NCI-H2227 treated with DMSO at 0.1 percent for 48 hours (cell line): ENCODE data around the gene HDGFL2.
"Not testable (repeated sequence)": the region's sequence is repeated elsewhere in the genome, so short reads cannot be mapped to it uniquely, and the experiment has no call there.

Source experiments
- DNase-seq: peaks from one replicate; lab custom pipeline; 2025; lab: John Stamatoyannopoulos, UW

Gene HDGFL2

DNA sequence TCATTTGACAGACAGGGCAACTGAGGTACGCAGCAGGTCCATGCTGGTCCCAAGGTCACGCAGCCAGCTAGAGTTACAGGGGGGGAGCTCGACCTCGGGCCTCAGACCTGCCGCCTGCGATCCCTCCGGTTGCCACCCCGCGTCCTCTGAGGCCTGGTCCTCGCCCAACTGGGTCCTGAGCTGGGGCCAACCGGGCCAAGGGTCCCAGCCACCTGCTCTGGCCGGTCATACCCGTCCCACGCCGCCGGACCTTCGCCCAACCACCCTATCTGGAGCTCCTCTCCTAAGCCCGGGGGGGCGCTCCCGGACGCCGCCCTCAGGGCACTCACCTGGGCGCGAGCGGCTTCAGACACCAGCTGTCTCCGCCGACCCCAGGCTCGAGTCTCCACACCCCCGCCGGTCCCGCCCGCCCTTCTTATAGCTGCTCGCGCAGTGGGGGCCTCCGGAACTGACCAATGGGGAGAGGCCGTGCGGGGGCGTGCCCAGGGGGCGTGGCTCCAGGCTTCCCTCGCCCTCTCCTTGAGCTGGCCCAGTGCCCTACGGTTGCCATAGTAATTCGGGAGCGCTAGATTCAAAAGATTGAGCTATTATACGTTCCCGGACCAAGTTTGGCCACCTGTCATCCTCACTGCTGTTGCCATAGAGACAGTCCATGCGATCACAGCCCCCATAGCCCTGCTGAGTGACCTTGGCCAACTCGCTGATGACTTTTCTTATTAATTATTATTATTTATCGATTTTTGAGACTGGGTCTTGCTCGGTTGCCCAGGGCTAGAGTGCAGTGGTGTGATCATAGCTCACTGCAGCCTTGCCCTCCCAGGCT is 63.0 kb downstream of the HDGFL2 start, which contains the start of gene PLIN5:
Gene PLIN5, minus strand, starts transcription at position 389 of the 823 bp plus-strand sequence. CDS start 1,150 bp downstream, outside the sequence.
- peak; percentile 90 for DNase-seq

DNA sequence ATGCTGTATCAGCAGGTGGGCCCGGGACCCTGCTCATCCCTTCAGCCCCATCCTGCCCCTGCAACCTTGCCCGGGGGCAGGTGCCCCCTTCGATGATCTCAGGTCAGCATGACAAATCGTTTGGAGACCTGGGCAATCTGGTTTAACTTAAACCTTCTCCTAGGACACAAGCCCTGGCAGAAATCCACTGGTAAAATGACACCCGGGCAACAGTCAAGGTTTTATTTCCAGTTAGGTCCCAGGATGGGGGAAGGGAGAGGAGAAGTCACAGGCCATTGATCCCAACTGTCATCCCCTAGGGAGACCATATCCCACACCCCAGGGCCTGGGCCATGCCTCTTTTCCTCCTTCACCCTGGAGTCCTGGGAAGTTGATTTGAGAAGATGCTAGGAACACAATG is 64.7 kb downstream of the HDGFL2 start:
- DNase-seq, result no peak

- DNase-seq, result no peak
Observed at GRCh38 chr19:4537953-4538600, 66.0 kb downstream of the HDGFL2 start.

DNA sequence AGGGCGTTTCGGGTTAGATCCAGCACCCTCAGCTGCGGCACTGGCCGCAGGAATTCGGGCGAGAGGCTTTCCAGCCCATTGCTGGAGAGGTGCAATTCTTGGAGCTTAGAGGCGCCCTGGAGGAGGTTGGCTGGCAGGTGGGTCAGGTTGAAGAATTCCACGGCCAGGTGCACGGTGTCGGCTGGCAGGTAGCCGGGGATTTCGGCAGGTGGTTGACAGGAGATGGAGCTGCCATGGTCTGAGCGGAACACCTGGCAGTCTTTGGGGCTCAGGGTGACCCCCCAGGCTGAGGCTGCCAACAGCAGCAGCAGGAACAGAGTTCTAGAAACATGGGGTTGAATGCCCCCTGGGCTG is 66.5 kb downstream of the HDGFL2 start:
- DNase-seq, result no peak

DNA sequence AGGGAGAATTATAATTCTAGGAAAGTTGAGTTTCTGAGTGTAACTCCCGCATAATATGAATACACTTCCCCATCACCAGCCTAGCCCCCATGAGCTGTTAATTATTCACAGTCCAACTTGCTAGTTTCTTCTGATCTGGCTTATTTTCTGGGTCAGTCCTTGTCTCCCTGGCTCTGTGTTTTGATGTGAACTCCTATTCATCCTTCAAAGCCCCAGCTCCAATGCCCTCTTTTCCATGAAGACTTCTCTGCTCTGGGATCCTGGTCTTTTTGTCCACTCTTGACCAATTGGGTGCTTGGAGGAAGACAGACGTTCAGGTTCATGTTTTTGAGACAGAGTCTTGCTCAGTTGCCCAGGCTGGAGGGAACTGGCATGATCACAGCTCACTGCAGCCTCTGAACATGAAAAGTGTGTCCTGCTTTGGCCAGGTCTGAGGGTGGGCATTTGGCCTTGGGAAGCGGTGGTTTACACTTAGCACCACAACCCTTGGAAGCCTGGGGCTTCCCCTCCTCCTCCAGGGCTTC is 67.1 kb downstream of the HDGFL2 start:
- DNase-seq, result no peak

DNA sequence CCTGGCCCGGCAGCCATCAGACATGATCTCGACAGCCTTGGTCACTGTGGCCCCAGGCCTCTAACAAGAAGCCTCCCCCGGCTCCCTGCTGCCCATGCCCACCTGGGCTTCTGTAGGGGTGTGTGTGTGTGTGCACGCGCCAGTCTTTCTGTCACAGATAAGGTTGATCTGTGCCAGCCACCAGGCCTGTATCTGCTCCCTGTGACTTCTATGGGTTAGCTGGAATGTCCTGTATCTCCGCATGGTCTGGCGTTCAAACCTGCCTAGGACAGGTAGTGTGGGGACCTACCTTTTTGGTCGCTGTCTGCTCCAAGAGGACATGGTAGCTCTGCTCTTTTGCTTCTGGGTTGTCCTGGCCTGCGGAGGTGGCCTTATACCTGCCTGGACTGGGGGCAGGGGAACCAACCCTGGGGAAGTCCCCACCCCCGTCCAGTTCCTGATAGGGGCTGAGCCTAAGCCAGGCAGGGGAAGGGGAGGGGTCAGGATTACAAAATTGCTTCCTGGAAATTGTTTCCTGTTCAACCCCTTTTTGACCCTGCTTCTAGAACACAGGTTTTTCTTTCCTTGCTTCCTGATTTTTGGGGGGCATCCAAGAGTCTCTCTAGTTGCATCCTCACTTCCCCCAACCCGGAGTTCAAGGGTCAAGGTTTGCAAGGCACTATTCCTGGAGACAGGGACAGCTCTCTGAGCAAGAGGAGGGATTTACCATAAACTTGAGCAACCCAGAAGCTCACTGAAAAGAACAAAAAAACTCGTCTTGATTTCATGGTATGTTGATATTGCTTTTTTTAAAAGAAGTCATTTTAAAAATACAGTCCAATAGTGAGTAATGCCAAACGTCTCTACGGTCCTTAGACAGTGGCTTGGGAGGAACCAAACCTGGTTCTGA is 67.8 kb downstream of the HDGFL2 start, which contains the start of gene LRG1:
Gene LRG1, minus strand, starts transcription at position 344 of the 889 bp plus-strand sequence. Its CDS starts 23 bp downstream, at position 321.
- DNase-seq, result no peak

DNA sequence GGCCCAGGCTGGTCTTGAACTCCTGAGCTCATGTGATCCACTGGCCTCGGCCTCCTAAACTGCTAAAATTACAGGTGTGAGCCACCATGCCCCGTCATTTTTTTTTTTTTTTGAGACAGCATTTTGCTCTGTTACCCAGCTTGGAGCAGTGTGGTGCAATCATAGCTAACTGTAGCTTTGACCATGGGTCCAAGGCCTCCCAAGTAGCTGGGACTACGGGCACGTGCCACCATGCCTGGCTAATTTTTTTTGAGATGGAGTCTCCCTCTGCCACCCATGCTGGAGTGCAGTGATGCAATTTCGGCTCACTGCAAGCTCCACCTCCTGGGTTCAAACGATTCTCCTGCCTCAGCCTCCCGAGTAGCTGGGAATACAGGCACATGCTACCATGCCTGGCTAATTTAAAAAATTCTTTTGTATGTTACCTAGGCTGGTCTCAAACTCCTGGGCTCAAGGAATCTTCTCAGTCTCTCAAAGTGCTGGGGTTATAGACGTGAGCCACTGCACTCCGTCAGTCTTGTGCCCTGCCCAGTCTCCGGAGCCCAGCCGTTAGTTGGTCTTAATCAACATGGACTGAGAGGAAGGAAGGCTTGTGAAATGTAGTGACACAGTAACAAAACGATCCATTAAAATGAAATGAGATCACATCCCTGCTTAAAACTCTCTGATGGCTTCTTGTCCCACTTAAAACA is 69.2 kb downstream of the HDGFL2 start:
- no peak for DNase-seq

GRCh38 chr19:4541806-4542145 is 69.7 kb downstream of the HDGFL2 start:
- DNase-seq, result not testable (repeated sequence)

DNA sequence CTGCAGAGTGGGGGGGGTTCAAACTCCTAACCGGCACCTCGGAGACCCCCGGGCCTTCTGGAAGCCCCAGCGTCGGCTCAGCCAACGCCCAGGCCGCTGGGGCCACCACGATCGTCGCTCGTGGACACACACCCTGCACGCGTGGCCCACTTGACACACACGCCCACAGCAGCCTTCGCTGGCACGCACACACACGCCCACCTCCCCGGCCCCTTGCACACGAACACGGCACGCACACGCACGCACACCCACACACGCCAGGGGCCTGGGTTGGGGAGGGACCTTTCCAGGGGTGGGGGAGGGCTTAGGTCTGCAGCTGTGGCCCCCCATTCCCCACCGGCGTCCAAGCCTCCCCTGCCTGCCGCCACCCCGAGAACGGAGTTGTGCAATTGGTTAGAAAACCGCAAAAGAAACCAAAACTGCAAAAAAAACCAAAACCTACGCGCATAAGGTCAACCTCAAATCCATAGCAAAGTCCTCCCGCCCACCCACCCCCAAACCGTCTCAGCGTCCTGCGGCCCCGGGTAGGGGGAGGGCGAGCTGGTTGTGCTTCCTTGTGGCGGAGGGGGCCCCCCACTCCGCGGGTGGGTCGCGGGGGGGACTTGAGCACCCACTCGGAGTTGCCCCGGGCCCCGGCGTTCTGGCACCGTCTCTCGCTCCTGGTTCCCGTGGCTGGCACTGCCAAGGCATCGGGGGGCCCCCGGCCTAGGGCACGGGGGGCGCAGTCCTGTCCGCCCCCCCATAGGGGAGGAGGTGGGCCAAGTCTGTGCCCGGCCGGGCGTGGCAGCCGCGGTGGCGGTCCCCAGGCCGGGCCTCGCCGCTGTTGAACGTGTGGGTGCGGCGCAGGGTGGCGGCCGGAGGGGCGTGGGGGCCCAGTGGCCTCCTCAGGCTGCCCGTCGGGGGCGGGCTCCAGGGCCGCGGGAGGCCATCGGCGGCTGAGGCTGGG is 71.1 kb downstream of the HDGFL2 start:
- DNase-seq, result no peak

DNA sequence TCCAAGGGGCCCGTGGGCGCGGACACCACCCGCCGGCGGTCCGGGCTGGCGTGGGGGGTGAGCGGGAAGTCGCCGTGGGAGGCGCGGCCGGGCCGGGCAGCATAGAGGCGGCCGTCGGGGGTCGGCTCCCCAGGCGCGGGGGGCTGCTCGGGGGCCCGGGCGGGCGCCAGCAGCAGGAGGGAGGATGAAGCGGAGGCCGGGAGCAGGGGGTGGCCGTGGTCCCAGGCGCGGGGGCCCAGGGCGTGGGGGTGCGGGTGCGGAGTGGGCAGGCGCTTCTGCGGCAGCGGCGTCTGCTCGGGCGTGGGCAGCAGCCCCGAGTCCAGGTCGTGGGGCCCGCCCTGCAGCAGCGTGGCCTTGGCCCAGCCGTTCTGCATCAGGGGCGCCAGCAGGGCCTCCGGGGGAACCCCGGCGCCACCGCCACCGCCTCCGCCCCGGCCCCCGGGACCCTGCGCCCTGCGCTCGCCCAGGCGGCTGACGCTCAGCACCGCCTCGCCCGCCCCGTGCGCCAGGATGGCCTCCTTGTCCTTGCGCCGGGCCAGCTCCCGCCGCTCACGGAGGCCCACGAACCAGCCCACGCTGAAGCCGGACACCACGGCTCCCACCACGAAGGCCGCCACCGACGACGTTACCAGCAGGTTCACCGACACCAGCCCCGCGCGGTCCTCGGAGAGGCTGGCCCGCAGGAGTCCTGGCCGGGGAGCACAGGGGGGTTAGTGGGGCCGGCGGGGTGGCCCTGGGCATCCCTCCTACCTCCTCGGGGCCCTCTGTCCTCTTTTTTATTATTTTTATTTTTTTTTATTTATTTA is 71.9 kb downstream of the HDGFL2 start:
- DNase-seq, result no peak

- DNase-seq, result no peak
Observed at GRCh38 chr19:4547303-4548237, 75.5 kb downstream of the HDGFL2 start.

- DNase-seq, result no peak
Observed at GRCh38 chr19:4548238-4548584, 76.1 kb downstream of the HDGFL2 start.

- DNase-seq, result no peak
Observed at GRCh38 chr19:4550018-4550417, 77.9 kb downstream of the HDGFL2 start.

DNA sequence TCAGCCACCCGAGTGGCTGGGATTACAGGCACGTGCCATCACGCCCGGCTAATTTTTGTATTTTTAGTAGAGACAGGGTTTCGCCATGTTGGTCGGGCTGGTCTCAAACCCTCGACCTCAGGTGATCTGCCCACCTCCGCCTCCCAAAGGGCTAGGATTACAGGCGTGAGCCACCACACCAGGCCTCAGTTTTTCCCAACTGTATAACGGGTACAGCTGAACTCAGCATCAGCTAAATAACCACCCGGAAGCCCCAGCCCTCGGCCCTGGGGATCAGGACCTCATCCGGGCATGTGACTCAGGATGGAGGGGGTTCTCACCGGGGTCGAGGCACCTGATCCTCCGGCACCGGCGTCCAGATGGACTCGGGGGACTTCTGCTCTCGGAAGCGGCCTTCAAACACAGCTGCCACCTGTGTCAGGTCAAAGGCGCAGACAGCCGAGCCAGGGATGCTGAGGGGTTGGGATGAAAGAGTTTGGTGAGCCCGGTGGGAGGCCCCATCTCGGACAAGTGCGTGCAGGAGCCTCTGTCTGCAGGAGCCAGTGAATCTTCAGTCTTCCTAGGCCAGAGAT is 78.5 kb downstream of the HDGFL2 start:
- DNase-seq, result no peak
